ENCODE results near the gene COL15A1.
"Not testable (repeated sequence)": the region's sequence is repeated elsewhere in the genome, so short reads cannot be mapped to it uniquely, and the experiment has no call there.

COL15A1 gene

DNA sequence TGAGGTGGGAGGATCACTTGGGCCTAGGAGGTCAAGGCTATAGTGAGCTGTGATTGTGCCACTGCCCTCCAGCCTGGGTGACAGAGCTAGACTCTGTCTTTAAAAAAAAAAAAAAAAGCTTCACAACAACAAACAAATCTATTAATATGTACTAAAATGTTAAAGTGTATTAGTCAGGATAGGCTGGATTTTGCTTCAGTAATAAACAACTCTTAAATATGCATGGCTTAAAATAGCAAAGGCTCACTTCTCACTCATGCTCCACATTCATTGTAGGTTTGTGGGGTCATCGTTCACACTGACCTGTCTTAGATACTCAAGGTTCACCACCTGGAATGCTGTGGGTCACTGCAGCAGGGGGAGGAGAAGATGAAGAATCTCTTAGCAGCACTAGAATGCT is 33.8 kb upstream of the COL15A1 start:
- Histone ChIP-seq H3K9ac (ENCODE audit: low read depth, low read length, poor library complexity, severe bottlenecking) (no peak overlapping the region), H3K9me2 (replicated peaks; ENCODE audit: low read depth, low read length) (no peaks in the 10 kb centered on the region), H3K4me3 (ENCODE audit: low read length, poor library complexity, severe bottlenecking) (no peak overlapping the region), H4K20me1 (ENCODE audit: insufficient read depth, low read length, poor library complexity, severe bottlenecking) (no peaks in the 10 kb centered on the region), H2AFZ (ENCODE audit: low read length) (no peak overlapping the region), H3K4me2 (ENCODE audit: low read depth, low read length, poor library complexity, severe bottlenecking) (no peak overlapping the region), H3K36me3 (ENCODE audit: insufficient read depth, low read length) (no peaks in the 10 kb centered on the region), H3K27me3 (ENCODE audit: insufficient read depth, low read length, poor library complexity, severe bottlenecking) (no peaks in the 10 kb centered on the region), H3K9me3 (ENCODE audit: insufficient read depth, low read depth, low read length) (no peaks in the 10 kb centered on the region), H3F3A (ENCODE audit: low read depth) (no peaks in the 10 kb centered on the region), H3K4me1 (ENCODE audit: insufficient read depth, low read length, poor library complexity, severe bottlenecking) (no peaks in the 10 kb centered on the region), H3K79me2 (ENCODE audit: insufficient read depth, low read length) (no peaks in the 10 kb centered on the region)
- TF ChIP-seq, protein P1, sequence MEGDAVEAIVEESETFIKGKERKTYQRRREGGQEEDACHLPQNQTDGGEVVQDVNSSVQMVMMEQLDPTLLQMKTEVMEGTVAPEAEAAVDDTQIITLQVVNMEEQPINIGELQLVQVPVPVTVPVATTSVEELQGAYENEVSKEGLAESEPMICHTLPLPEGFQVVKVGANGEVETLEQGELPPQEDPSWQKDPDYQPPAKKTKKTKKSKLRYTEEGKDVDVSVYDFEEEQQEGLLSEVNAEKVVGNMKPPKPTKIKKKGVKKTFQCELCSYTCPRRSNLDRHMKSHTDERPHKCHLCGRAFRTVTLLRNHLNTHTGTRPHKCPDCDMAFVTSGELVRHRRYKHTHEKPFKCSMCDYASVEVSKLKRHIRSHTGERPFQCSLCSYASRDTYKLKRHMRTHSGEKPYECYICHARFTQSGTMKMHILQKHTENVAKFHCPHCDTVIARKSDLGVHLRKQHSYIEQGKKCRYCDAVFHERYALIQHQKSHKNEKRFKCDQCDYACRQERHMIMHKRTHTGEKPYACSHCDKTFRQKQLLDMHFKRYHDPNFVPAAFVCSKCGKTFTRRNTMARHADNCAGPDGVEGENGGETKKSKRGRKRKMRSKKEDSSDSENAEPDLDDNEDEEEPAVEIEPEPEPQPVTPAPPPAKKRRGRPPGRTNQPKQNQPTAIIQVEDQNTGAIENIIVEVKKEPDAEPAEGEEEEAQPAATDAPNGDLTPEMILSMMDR (conservative IDR thresholded peaks at IDR 0.05; ENCODE audit: low read length): no peak
- TF ChIP-seq EZH2phosphoT487 (IDR thresholded peaks at IDR 0.05; ENCODE audit: borderline replicate concordance): no peak

- Histone ChIP-seq H3K4me2 (ENCODE audit: low read depth, low read length, poor library complexity, severe bottlenecking) (no peak overlapping the region), H3K27me3 (ENCODE audit: insufficient read depth, low read length, poor library complexity, severe bottlenecking) (no peaks in the 10 kb centered on the region), H3F3A (ENCODE audit: low read depth) (no peaks in the 10 kb centered on the region), H3K36me3 (ENCODE audit: insufficient read depth, low read length) (no peaks in the 10 kb centered on the region), H3K9me3 (ENCODE audit: insufficient read depth, low read depth, low read length) (no peaks in the 10 kb centered on the region), H3K4me1 (ENCODE audit: insufficient read depth, low read length, poor library complexity, severe bottlenecking) (no peaks in the 10 kb centered on the region), H3K9ac (ENCODE audit: low read depth, low read length, poor library complexity, severe bottlenecking) (no peak overlapping the region), H3K9me2 (replicated peaks; ENCODE audit: low read depth, low read length) (no peaks in the 10 kb centered on the region), H2AFZ (ENCODE audit: low read length) (no peak overlapping the region), H4K20me1 (ENCODE audit: insufficient read depth, low read length, poor library complexity, severe bottlenecking) (no peaks in the 10 kb centered on the region), H3K79me2 (ENCODE audit: insufficient read depth, low read length) (no peaks in the 10 kb centered on the region), H3K4me3 (ENCODE audit: low read length, poor library complexity, severe bottlenecking) (no peak overlapping the region)
- TF ChIP-seq, protein P1 (conservative IDR thresholded peaks at IDR 0.05; ENCODE audit: low read length): no peak
- no peak for TF ChIP-seq EZH2phosphoT487 (IDR thresholded peaks at IDR 0.05; ENCODE audit: borderline replicate concordance)
Measured at GRCh38 chr9:98911042-98911441, 32.7 kb upstream of the COL15A1 start.

DNA sequence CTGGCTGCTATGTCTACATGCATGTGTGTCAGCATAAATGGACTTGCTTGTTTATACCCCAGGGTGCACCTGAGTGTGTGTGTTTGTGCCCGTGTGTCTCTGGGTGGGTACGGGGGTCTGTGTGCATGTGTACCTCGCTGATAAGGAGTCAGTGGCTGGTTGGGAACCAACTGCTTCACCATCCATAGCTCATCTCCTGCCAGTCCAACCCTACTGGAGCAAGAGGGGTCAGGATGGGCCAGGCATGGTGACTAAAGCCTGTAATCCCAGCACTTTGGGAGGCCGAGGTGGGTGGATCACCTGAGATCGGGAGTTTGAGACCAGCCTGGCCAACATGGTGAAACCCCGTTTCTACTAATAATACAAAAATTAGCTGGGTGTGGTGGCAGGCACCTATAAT is 32.0 kb upstream of the COL15A1 start:
- H3K79me2 ChIP-seq (ENCODE audit: insufficient read depth, low read length); H3K9me2 ChIP-seq (replicated peaks; ENCODE audit: low read depth, low read length); H4K20me1 ChIP-seq (ENCODE audit: insufficient read depth, low read length, poor library complexity, severe bottlenecking); H3K4me2 ChIP-seq (ENCODE audit: low read depth, low read length, poor library complexity, severe bottlenecking); H3K27me3 ChIP-seq (ENCODE audit: insufficient read depth, low read length, poor library complexity, severe bottlenecking); H2AFZ ChIP-seq (ENCODE audit: low read length); H3K9me3 ChIP-seq (ENCODE audit: insufficient read depth, low read depth, low read length); H3F3A ChIP-seq (ENCODE audit: low read depth); H3K4me3 ChIP-seq (ENCODE audit: low read length, poor library complexity, severe bottlenecking); H3K36me3 ChIP-seq (ENCODE audit: insufficient read depth, low read length); H3K9ac ChIP-seq (ENCODE audit: low read depth, low read length, poor library complexity, severe bottlenecking); H3K4me1 ChIP-seq (ENCODE audit: insufficient read depth, low read length, poor library complexity, severe bottlenecking): not testable (repeated sequence)

- Histone ChIP-seq H4K20me1 (ENCODE audit: insufficient read depth, low read length, poor library complexity, severe bottlenecking) (no peaks in the 10 kb centered on the region), H3K4me1 (ENCODE audit: insufficient read depth, low read length, poor library complexity, severe bottlenecking) (no peaks in the 10 kb centered on the region), H3F3A (ENCODE audit: low read depth) (no peaks in the 10 kb centered on the region), H3K4me3 (ENCODE audit: low read length, poor library complexity, severe bottlenecking) (no peak overlapping the region), H2AFZ (ENCODE audit: low read length) (no peak overlapping the region), H3K9ac (ENCODE audit: low read depth, low read length, poor library complexity, severe bottlenecking) (no peak overlapping the region), H3K36me3 (ENCODE audit: insufficient read depth, low read length) (no peaks in the 10 kb centered on the region), H3K27me3 (ENCODE audit: insufficient read depth, low read length, poor library complexity, severe bottlenecking) (no peaks in the 10 kb centered on the region), H3K9me3 (ENCODE audit: insufficient read depth, low read depth, low read length) (no peaks in the 10 kb centered on the region), H3K9me2 (replicated peaks; ENCODE audit: low read depth, low read length) (no peaks in the 10 kb centered on the region), H3K4me2 (ENCODE audit: low read depth, low read length, poor library complexity, severe bottlenecking) (no peak overlapping the region), H3K79me2 (ENCODE audit: insufficient read depth, low read length) (no peaks in the 10 kb centered on the region)
- TF ChIP-seq EZH2phosphoT487 (IDR thresholded peaks at IDR 0.05; ENCODE audit: borderline replicate concordance): no peak
- TF ChIP-seq, protein P1 (conservative IDR thresholded peaks at IDR 0.05; ENCODE audit: low read length): no peak
Measured at GRCh38 chr9:98912450-98912849, 31.3 kb upstream of the COL15A1 start.
